Ovary (tissue), 9 donors: ENCODE results near the gene SPTBN5. TPM values are rescaled to one million over a fixed set of nuclear protein-coding genes. Genes with fewer than 3 reads are reported as not detected.

ENCODE experiments used
- DNase-seq, 5 donors: peaks; one replicate each; pipeline ENCODE4 v3.0.0-alpha.2; 2019 to 2020
- H3K27ac ChIP-seq, 2 donors: fragments of 200-600 bp; one replicate each; pipeline versions ENCODE4 v1.5.1 to v1.8.0; 2019 to 2022
- H3K27me3 ChIP-seq: fragments of 200-600 bp; one replicate; pipeline ENCODE4 v1.8.0; 2022
- H3K36me3 ChIP-seq: fragments of 200-600 bp; sonication (generic); one replicate; pipeline ENCODE4 v1.5.1; 2019
- H3K4me1 ChIP-seq: one replicate; pipeline ENCODE4 v1.8.1; 2013; ENCODE audit warnings: mild to moderate bottlenecking, moderate library complexity; ENCODE audit not compliant: insufficient read depth
- H3K4me3 ChIP-seq: fragments of 200-600 bp; sonication (generic); one replicate; pipeline ENCODE4 v1.5.1; 2017
- H3K9me3 ChIP-seq, 2 donors: fragments of 200-600 bp in 1 of 2; sonication (generic) in 1 of 2; one replicate each; pipeline versions ENCODE4 v1.5.1 to v1.8.1; 2013 to 2019; ENCODE audit warnings: mild to moderate bottlenecking in 1 of 2, moderate library complexity in 1 of 2
- EP300 ChIP-seq: sonication (generic); formaldehyde crosslinking; IDR thresholded peaks from one replicate; pipeline ENCODE4 v1.6.1; 2017; ENCODE audit warnings: antibody characterized with exemption
- POLR2A ChIP-seq: fragments of 450-650 bp; IDR thresholded peaks from one replicate; pipeline ENCODE4 v1.6.1; 2017; ENCODE audit warnings: antibody characterized with exemption, mild to moderate bottlenecking, moderate library complexity
- WGBS, 3 donors: extraction: QIAGEN DNeasy Blood & Tissue Kit in 1 of 3; methylation state at CpG; one replicate each; pipeline versions ENCODE4 v1.1.5 to v1.1.7; 2013 to 2017; 5-methylcytosine and 5-hydroxymethylcytosine counted together
- intact Hi-C, 4 donors: fragments of 100-400 bp; cut with DNase I; formaldehyde crosslinking; loops; one replicate each; pipeline versions ENCODE4 v1.11.0 to v1.15.1; 2022 to 2023
- polyA plus RNA-seq, 2 donors: library from polyadenylated mRNA; stranded (reverse); fragments of 200-250 nt in 1 of 2; fragments of 350-450 nt in 1 of 2; fragmentation: Illumina TruSeq in 1 of 2; extraction: RNeasy Lipid Tissue Mini Kit (QIAGEN cat#74804) in 1 of 2; gene quantifications; one replicate each; pipeline ENCODE4 v1.2.3, GENCODE V29; 2013 to 2014
- total RNA-seq, 7 donors: library from RNA; depleted of rRNA in 2 of 7; stranded (reverse); fragments of >200 nt in 2 of 7; fragmentation: NEBNext Ultra II Directional in 3 of 7; extraction: Animal tissue kit (Norgen Biotek cat#: 25700) in 3 of 7; gene quantifications; one replicate each; pipeline versions ENCODE4 v1.1.0 to v1.2.4, GENCODE V29; 2016 to 2023
- TF ChIP-seq, protein P1 (sequence below), 3 donors: fragments of 450-650 bp in 2 of 3; fragments of 200-600 bp in 1 of 3; IDR thresholded peaks; one replicate each; pipeline versions ENCODE4 v1.5.1 to v1.8.0; 2016 to 2022; ENCODE audit warnings: antibody characterized with exemption in 3 of 3, mild to moderate bottlenecking in 1 of 3
- donor health status: DM: no; HTN: no; CAD: no; lungs with moderate emphysema.
- donor health status: DM: no; HTN: no; CAD: no.
- donor health status: Bipolar disorder and iron deficiency.
- donor health status: DM: yes; HTN: yes; CAD: no.
- donor health status: DM: no; HTN: no; CAD: no.
- donor health status: DM: yes; HTN: yes; CAD: no.

SPTBN5 gene
- total and polyA plus RNA-seq, 9 donors = 0.28 to 1.5 (median 0.77) TPM

DNA sequence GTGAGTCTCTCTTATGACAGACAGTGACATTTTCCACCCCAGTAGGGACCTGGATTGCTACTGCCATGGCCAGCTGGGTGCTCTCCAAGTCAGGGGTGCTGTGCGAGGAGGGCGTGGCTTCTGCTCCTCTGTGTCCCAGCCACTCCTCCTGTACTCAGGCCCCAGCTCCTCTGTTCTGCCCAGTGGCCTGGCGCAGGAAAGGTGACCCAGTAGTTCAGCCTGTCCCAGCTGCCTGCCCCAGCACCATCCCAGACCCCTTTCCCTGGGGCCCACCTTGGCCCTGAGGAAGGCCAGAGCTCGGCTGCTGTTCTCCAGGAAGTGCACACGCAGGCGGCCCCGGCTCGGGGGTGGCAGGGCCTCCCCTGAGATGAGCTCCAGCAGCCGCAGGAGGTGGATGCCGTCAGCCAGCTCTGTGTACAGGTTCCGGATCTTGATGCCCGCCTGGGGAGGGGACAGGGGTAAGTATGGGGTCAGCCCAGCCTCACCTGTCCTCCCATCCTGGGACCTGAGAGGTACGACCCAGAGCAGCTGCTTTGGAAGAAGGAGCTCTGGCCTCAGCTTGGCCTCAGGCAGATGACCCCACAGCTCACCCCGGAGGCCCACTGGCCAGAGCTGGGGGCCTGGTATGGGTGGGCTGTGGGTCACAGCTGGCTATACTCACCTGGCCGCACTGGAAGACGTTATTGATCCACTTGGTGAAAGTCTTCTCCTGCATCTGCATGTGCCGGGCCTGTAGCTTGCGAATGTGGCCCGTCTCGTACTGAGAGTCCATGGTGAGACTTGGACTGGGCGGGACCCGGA, 1.0 kb downstream of the SPTBN5 start:
- Histone ChIP-seq H3K36me3 (no peaks in the 10 kb centered on the region), H3K4me3 (no peak overlapping the region), H3K4me1 (peaks cover 12% of the 10 kb centered on the region), H3K9me3 (no peaks in the 10 kb centered on the region), H3K27ac (no peak overlapping the region), H3K27me3 (no peaks in the 10 kb centered on the region)
- 87 to 90% (median 89%) methylated on average over 17 to 22 of the region's 22 CpGs for WGBS, 3 donors
- no peak for TF ChIP-seq POLR2A
- TF ChIP-seq, protein P1, sequence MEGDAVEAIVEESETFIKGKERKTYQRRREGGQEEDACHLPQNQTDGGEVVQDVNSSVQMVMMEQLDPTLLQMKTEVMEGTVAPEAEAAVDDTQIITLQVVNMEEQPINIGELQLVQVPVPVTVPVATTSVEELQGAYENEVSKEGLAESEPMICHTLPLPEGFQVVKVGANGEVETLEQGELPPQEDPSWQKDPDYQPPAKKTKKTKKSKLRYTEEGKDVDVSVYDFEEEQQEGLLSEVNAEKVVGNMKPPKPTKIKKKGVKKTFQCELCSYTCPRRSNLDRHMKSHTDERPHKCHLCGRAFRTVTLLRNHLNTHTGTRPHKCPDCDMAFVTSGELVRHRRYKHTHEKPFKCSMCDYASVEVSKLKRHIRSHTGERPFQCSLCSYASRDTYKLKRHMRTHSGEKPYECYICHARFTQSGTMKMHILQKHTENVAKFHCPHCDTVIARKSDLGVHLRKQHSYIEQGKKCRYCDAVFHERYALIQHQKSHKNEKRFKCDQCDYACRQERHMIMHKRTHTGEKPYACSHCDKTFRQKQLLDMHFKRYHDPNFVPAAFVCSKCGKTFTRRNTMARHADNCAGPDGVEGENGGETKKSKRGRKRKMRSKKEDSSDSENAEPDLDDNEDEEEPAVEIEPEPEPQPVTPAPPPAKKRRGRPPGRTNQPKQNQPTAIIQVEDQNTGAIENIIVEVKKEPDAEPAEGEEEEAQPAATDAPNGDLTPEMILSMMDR (IDR thresholded peaks at IDR 0.05) = no peak
- TF ChIP-seq EP300 = no peak
- DNase-seq = no peak
- intact Hi-C loops = no loop called here

DNA sequence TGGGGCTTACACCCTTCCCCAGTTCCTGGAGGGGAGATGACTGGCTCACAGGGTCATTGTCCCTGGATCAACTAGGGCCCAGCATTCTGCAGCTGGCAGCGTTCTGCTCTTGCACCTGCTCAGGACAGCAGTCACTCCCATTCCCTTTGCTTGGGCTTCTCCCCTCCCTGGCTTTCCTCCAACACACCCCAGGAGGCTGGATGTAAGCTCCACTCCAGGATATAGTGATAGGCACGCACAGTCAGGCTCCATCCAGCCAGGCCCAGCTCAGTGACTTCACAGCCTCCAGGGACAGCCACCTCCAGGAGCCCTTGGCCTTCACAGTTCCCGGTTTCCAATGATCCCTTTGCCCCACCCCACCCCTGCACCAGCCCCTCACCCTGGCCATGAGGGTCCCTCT, 1.9 kb downstream of the SPTBN5 start:
- TF ChIP-seq EP300 (no peak), POLR2A (no peak)
- TF ChIP-seq, protein P1 (IDR thresholded peaks at IDR 0.05) = no peak
- H3K9me3 ChIP-seq = no peaks in the 10 kb centered on the region
- no peaks in the 10 kb centered on the region for H3K27me3 ChIP-seq
- whole genome bisulfite sequencing, 3 donors = 88 to 92% (median 89%) methylated on average over 3 of the region's 3 CpGs
- H3K27ac ChIP-seq = no peak overlapping the region
- no peak for DNase-seq
- H3K4me3 ChIP-seq = no peak overlapping the region
- peaks cover 12% of the 10 kb centered on the region for H3K4me1 ChIP-seq
- intact Hi-C loops = no loop called here
- no peaks in the 10 kb centered on the region for H3K36me3 ChIP-seq

DNA sequence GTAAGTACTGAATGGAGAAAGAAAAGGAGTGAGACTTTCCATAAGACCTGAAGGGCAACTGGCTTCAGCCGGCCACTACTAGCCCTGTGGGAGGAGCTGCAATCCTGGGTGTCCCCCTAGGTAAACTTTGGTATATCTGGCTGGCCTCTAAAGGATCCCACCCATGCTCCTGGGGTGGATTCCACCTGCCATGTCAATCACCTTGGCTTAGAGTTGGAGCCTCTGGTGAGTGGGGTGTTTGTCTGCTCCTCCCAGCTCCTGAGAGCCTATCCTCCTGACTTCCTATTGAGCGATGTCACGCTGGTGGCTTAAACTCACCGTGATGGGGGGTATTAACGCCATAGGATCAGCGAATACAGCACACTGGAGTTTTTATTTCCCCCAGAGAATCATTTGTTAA, 2.6 kb downstream of the SPTBN5 start:
- Histone ChIP-seq H3K27ac (no peak overlapping the region), H3K4me1 (peaks cover 12% of the 10 kb centered on the region), H3K9me3 (no peaks in the 10 kb centered on the region), H3K36me3 (no peaks in the 10 kb centered on the region), H3K4me3 (no peak overlapping the region), H3K27me3 (no peaks in the 10 kb centered on the region)
- DNase-seq = no peak
- TF ChIP-seq EP300 (no peak), POLR2A (no peak)
- TF ChIP-seq, protein P1 (IDR thresholded peaks at IDR 0.05) = no peak
- 86 to 94% (median 91%) methylated on average over 6 of the region's 6 CpGs for WGBS, 3 donors
- intact Hi-C loops = no loop called here

DNA sequence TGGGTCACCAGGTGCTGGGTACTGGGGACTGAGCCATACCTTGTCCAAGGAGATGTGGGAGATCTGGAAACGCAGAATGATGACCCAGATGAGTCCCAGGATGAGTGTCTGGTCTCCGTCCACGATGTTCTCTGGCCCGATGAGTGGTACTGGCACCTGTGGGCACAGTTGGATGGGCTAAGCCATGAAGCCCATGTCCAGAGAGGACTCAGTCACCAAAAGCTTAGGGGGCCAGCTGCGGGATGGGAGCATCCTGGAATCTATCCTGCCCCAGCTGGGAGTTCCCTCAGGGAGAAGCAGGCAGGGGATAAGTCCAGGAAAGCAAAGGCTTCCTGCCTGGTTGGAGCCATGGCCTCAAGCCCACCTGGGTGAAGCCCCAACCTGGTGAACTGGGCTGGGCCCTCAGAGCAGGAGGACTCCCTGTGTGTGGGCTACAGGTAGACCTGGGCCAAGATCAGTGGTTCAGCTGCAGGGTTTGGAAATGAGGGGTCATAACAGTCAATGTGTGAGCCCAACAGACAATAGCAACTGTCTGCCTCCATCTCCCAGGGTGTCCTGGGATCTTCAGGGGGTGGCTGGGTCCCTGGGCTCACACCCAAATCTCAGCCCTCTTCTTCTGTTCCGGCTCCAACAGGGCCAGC, 3.7 kb downstream of the SPTBN5 start:
- TF ChIP-seq POLR2A (no peak), EP300 (no peak)
- TF ChIP-seq, protein P1 (IDR thresholded peaks at IDR 0.05) = no peak
- no peak overlapping the region for H3K27ac ChIP-seq
- WGBS, 3 donors = 83 to 95% (median 94%) methylated on average over 6 of the region's 6 CpGs
- H3K36me3 ChIP-seq = no peaks in the 10 kb centered on the region
- DNase-seq = no peak
- no peaks in the 10 kb centered on the region for H3K27me3 ChIP-seq
- intact Hi-C loops = no loop called here
- no peaks in the 10 kb centered on the region for H3K9me3 ChIP-seq
- H3K4me1 ChIP-seq = peaks cover 12% of the 10 kb centered on the region
- H3K4me3 ChIP-seq = no peak overlapping the region
